Body of pancreas (tissue), 4 donors: ENCODE measurements around the gene FAM47E. TPM values are rescaled to one million over a fixed set of nuclear protein-coding genes. Genes with fewer than 3 reads are reported as not detected.

Experiments
- ATAC-seq: fragments of 150-250 bp; one replicate; pipeline ENCODE4 v1.9.1; 2016
- DNase-seq, 4 donors: peaks; one replicate each; pipeline ENCODE4 v3.0.0-alpha.2; 2019
- H3K27ac ChIP-seq, 4 donors: fragments of 200-600 bp; sonication (generic); 1 replicate in 3 of 4; 2 replicates in 1 of 4; pipeline versions ENCODE4 v1.5.1 to v1.6.1; 2016 to 2019; ENCODE audit warnings: mild to moderate bottlenecking in 1 of 4, mixed read lengths in 1 of 4, moderate library complexity in 1 of 4
- H3K27me3 ChIP-seq, 2 donors: fragments of 200-600 bp; sonication (generic); one replicate each; pipeline ENCODE4 v1.6.0; 2016; ENCODE audit warnings: mild to moderate bottlenecking in 1 of 2
- H3K36me3 ChIP-seq, 2 donors: fragments of 200-600 bp; sonication (generic); replicated peaks in 1 of 2; 2 replicates each; pipeline ENCODE4 v1.5.1; 2016; ENCODE audit warnings: low read depth in 2 of 2; ENCODE audit not compliant: insufficient read depth in 1 of 2
- H3K4me1 ChIP-seq: fragments of 200-600 bp; sonication (generic); one replicate; pipeline ENCODE4 v1.6.0; 2016
- H3K4me3 ChIP-seq, 2 donors: fragments of 200-600 bp; sonication (generic); 1 replicate in 1 of 2; 2 replicates in 1 of 2; pipeline ENCODE4 v1.5.1; 2016 to 2019
- H3K9me3 ChIP-seq, 3 donors: fragments of 200-600 bp; sonication (generic); 1 replicate in 2 of 3; 2 replicates in 1 of 3; pipeline ENCODE4 v1.5.1; 2016
- CTCF ChIP-seq, 7 experiments: fragments of 450-650 bp in 4 of 7; fragments of 200-600 bp in 3 of 7; sonication (generic) in 3 of 7; IDR thresholded peaks; one replicate each; pipeline ENCODE4 v1.5.1; 2016 to 2019; ENCODE audit warnings: antibody characterized with exemption in 7 of 7
- POLR2A ChIP-seq, 3 donors: fragments of 450-650 bp; IDR thresholded peaks; one replicate each; pipeline ENCODE4 v1.6.1; 2016; ENCODE audit warnings: antibody characterized with exemption in 3 of 3, mild to moderate bottlenecking in 2 of 3
- WGBS, 2 donors: methylation state at CpG; one replicate each; pipeline ENCODE4 v1.1.5; 2017; 5-methylcytosine and 5-hydroxymethylcytosine counted together
- intact Hi-C: fragments of 100-400 bp; cut with DNase I; formaldehyde crosslinking; loops from one replicate; pipeline ENCODE4 v1.15.1; 2023
- total RNA-seq, 2 donors: library from RNA; depleted of rRNA; stranded (reverse); fragments of >200 nt; gene quantifications; one replicate each; pipeline ENCODE4 v1.1.0, GENCODE V29; 2016

The FAM47E gene
- total RNA-seq, 2 donors from 2014 or later: 10.1 to 16.2 TPM

GRCh38 chr4:76233529-76233928, 18.0 kb upstream of the FAM47E start:
- H3K4me1 ChIP-seq: peaks cover 60% of the 10 kb centered on the region
- intact Hi-C loops: no loop called here
- H3K9me3 ChIP-seq: no peaks in the 10 kb centered on the region
- no peak for TF ChIP-seq POLR2A (IDR thresholded peaks at IDR 0.05)
- TF ChIP-seq CTCF (IDR thresholded peaks at IDR 0.05): no peak
- WGBS, 2 donors: 54 to 66% methylated on average over 2 of the region's 2 CpGs
- H3K36me3 ChIP-seq: no peaks in the 10 kb centered on the region
- no peak for DNase-seq
- H3K27me3 ChIP-seq: no peaks in the 10 kb centered on the region
- no peak overlapping the region for H3K27ac ChIP-seq
- H3K4me3 ChIP-seq: no peak overlapping the region
- ATAC-seq: no peak

GRCh38 chr4:76233967-76234678, 17.4 kb upstream of the FAM47E start:
- ATAC-seq: no peak
- 90 to 92% methylated on average over 14 of the region's 14 CpGs for WGBS, 2 donors
- TF ChIP-seq POLR2A (IDR thresholded peaks at IDR 0.05) (no peak), CTCF (IDR thresholded peaks at IDR 0.05) (no peak)
- DNase-seq: no peak
- peak overlapping the region in 2 of 4 donors; percentile 79 to 85 for H3K27ac ChIP-seq
- intact Hi-C loops: no loop called here
- no peak overlapping the region for H3K4me3 ChIP-seq
- H3K4me1 ChIP-seq: peaks cover 66% of the 10 kb centered on the region
- no peaks in the 10 kb centered on the region for H3K36me3 ChIP-seq
- no peaks in the 10 kb centered on the region for H3K9me3 ChIP-seq
- H3K27me3 ChIP-seq: no peaks in the 10 kb centered on the region

GRCh38 chr4:76234679-76235044, 16.9 kb upstream of the FAM47E start:
- Histone ChIP-seq H3K27ac (peak overlapping the region in 2 of 4 donors; percentile 79 to 85), H3K27me3 (no peaks in the 10 kb centered on the region), H3K4me1 (peaks cover 66% of the 10 kb centered on the region), H3K4me3 (no peak overlapping the region), H3K36me3 (no peaks in the 10 kb centered on the region), H3K9me3 (no peaks in the 10 kb centered on the region)
- no peak for TF ChIP-seq CTCF (IDR thresholded peaks at IDR 0.05)
- TF ChIP-seq POLR2A (IDR thresholded peaks at IDR 0.05): no peak
- 71 to 82% methylated on average over 5 of the region's 5 CpGs for whole genome bisulfite sequencing, 2 donors
- ATAC-seq (no peak), DNase-seq (no peak)
- intact Hi-C loops: no loop called here

GRCh38 chr4:76235407-76235806, 16.1 kb upstream of the FAM47E start:
- Histone ChIP-seq H3K4me1 (peaks cover 66% of the 10 kb centered on the region), H3K36me3 (no peaks in the 10 kb centered on the region), H3K4me3 (no peak overlapping the region), H3K9me3 (no peaks in the 10 kb centered on the region), H3K27ac (peak overlapping the region; percentile 79 to 87 (median 82)), H3K27me3 (no peaks in the 10 kb centered on the region)
- no peak for DNase-seq
- WGBS, 2 donors: 14 to 18% methylated on average over 2 of the region's 2 CpGs
- no peak for TF ChIP-seq POLR2A (IDR thresholded peaks at IDR 0.05)
- TF ChIP-seq CTCF (IDR thresholded peaks at IDR 0.05): no peak
- peak; percentile 2 for ATAC-seq
- intact Hi-C loops: no loop called here

- Histone ChIP-seq H3K27me3 (no peaks in the 10 kb centered on the region), H3K4me1 (peaks cover 66% of the 10 kb centered on the region), H3K4me3 (no peak overlapping the region), H3K36me3 (no peaks in the 10 kb centered on the region), H3K27ac (peak overlapping the region; percentile 79 to 87 (median 82)), H3K9me3 (no peaks in the 10 kb centered on the region)
- DNase-seq (peak; percentile 55 to 73 (median 64)), ATAC-seq (peak; percentile 93)
- TF ChIP-seq POLR2A (IDR thresholded peaks at IDR 0.05) (no peak), CTCF (IDR thresholded peaks at IDR 0.05) (no peak)
- 7 to 13% methylated on average over 1 of the region's 1 CpG for WGBS, 2 donors
- intact Hi-C loops: no loop called here
Measured at GRCh38 chr4:76235915-76236314, 15.6 kb upstream of the FAM47E start.
